H9 (cell line): Measurements from ENCODE around the gene GLT1D1. TPM values are rescaled to one million over a fixed set of nuclear protein-coding genes. Genes with fewer than 3 reads are reported as not detected.

ENCODE experiments used
- DNase-seq: peaks from one replicate; pipeline ENCODE4 v3.0.0-alpha.2; 2017
- H2AFZ ChIP-seq: one replicate; pipeline ENCODE4 v1.6.1; 2013; ENCODE audit warnings: mild to moderate bottlenecking, low read length, control low read depth, moderate library complexity
- H2AK5ac ChIP-seq: 2 replicates; pipeline ENCODE4 v1.6.1; 2013; ENCODE audit warnings: low read length, control low read depth, mixed read lengths; ENCODE audit not compliant: insufficient read length
- H2BK120ac ChIP-seq: one replicate; pipeline ENCODE4 v1.6.1; 2013; ENCODE audit warnings: low read depth, mild to moderate bottlenecking, low read length, control low read depth, inconsistent platforms; ENCODE audit not compliant: poor library complexity, severe bottlenecking
- H2BK12ac ChIP-seq: 2 replicates; pipeline ENCODE4 v1.6.1; 2013; ENCODE audit warnings: low read length, control low read depth, mixed read lengths, low read depth; ENCODE audit not compliant: insufficient read length
- H2BK15ac ChIP-seq: 2 replicates; pipeline ENCODE4 v1.6.1; 2013; ENCODE audit warnings: low read depth, low read length, control low read depth
- H2BK20ac ChIP-seq: one replicate; pipeline ENCODE4 v1.6.1; 2013; ENCODE audit warnings: low read depth, mild to moderate bottlenecking, low read length, control low read depth, inconsistent platforms; ENCODE audit not compliant: poor library complexity, severe bottlenecking
- H2BK5ac ChIP-seq: 2 replicates; pipeline ENCODE4 v1.6.1; 2013; ENCODE audit warnings: low read length, control low read depth, mixed read lengths; ENCODE audit not compliant: insufficient read length
- H3K14ac ChIP-seq: 2 replicates; pipeline ENCODE4 v1.6.1; 2013; ENCODE audit warnings: low read length, control low read depth; ENCODE audit not compliant: insufficient read depth
- H3K18ac ChIP-seq: 2 replicates; pipeline ENCODE4 v1.6.1; 2013; ENCODE audit warnings: low read depth, mild to moderate bottlenecking, mixed read lengths, low read length, control low read depth; ENCODE audit not compliant: insufficient read length
- H3K23ac ChIP-seq: 2 replicates; pipeline ENCODE4 v1.6.1; 2013; ENCODE audit warnings: low read length, control low read depth, mixed read lengths, low read depth; ENCODE audit not compliant: insufficient read length
- H3K23me2 ChIP-seq: 2 replicates; pipeline ENCODE4 v1.6.1; 2013; ENCODE audit warnings: low read depth, mild to moderate bottlenecking, mixed read lengths, low read length, control low read depth; ENCODE audit not compliant: insufficient read length, poor library complexity, severe bottlenecking
- H3K27ac ChIP-seq: 2 replicates; pipeline ENCODE4 v1.5.1; 2013; ENCODE audit warnings: low read length, control low read depth, mixed read lengths, low read depth; ENCODE audit not compliant: insufficient read length
- H3K27me3 ChIP-seq: 2 replicates; pipeline ENCODE4 v1.6.1; 2013; ENCODE audit warnings: low read length, control low read depth, inconsistent platforms; ENCODE audit not compliant: insufficient read depth
- H3K4ac ChIP-seq: 2 replicates; pipeline ENCODE4 v1.6.1; 2013; ENCODE audit warnings: low read depth, mild to moderate bottlenecking, control low read depth, inconsistent platforms, low read length, moderate library complexity
- H3K4me1 ChIP-seq: 2 replicates; pipeline ENCODE4 v1.6.1; 2013; ENCODE audit warnings: low read length, control low read depth, inconsistent platforms; ENCODE audit not compliant: insufficient read depth
- H3K4me2 ChIP-seq: 2 replicates; pipeline ENCODE4 v1.6.1; 2013; ENCODE audit warnings: low read length, control low read depth, mixed read lengths; ENCODE audit not compliant: insufficient read length, insufficient read depth
- H3K56ac ChIP-seq: 2 replicates; pipeline ENCODE4 v1.6.1; 2013; ENCODE audit warnings: low read depth, mild to moderate bottlenecking, mixed read lengths, low read length, control low read depth; ENCODE audit not compliant: insufficient read length
- H3K79me1 ChIP-seq: 2 replicates; pipeline ENCODE4 v1.6.1; 2013; ENCODE audit warnings: low read depth, mild to moderate bottlenecking, moderate library complexity, low read length, control low read depth, inconsistent platforms; ENCODE audit not compliant: insufficient read depth, poor library complexity, severe bottlenecking
- H3K79me2 ChIP-seq: 2 replicates; pipeline ENCODE4 v1.6.1; 2013; ENCODE audit warnings: low read length, control low read depth, inconsistent platforms; ENCODE audit not compliant: insufficient read depth
- H3K9ac ChIP-seq: 2 replicates; pipeline ENCODE4 v1.6.1; 2013; ENCODE audit warnings: low read length, control low read depth, mixed read lengths; ENCODE audit not compliant: insufficient read length; ENCODE audit errors: extremely low read depth
- H3K9me3 ChIP-seq: one replicate; pipeline ENCODE4 v1.6.1; 2013; ENCODE audit warnings: low read depth, low read length, inconsistent platforms; ENCODE audit not compliant: control insufficient read depth
- H3T11ph ChIP-seq: one replicate; pipeline ENCODE4 v1.6.1; 2013; ENCODE audit warnings: mild to moderate bottlenecking, low read length, control low read depth, inconsistent platforms
- H4K20me1 ChIP-seq: one replicate; pipeline ENCODE4 v1.6.1; 2013; ENCODE audit not compliant: control insufficient read depth, insufficient read length, insufficient read depth
- H4K5ac ChIP-seq: 2 replicates; pipeline ENCODE4 v1.6.1; 2013; ENCODE audit warnings: low read depth, mild to moderate bottlenecking, mixed read lengths, low read length, control low read depth; ENCODE audit not compliant: insufficient read length
- H4K8ac ChIP-seq: replicated peaks from 2 replicates; pipeline ENCODE4 v1.6.1; 2013; ENCODE audit warnings: low read length, control low read depth, mixed read lengths, low read depth; ENCODE audit not compliant: insufficient read length
- H4K91ac ChIP-seq: 2 replicates; pipeline ENCODE4 v1.6.1; 2013; ENCODE audit warnings: low read depth, mild to moderate bottlenecking, moderate library complexity, mixed read lengths, low read length, control low read depth; ENCODE audit not compliant: insufficient read length
- H3K27ac Mint-ChIP-seq, 3 experiments: 2 replicates in 2 of 3; 3 replicates in 1 of 3; pipeline ENCODE4 v1.8.0; 2020 to 2021; ENCODE audit warnings: mixed read lengths in 3 of 3, mild to moderate bottlenecking in 1 of 3, moderate library complexity in 1 of 3
- H3K27me3 Mint-ChIP-seq: 2 replicates; pipeline ENCODE4 v1.8.0; 2021; ENCODE audit warnings: low read depth, mild to moderate bottlenecking, moderate library complexity, mixed read lengths
- H3K36me3 Mint-ChIP-seq, 3 experiments: 2 replicates in 2 of 3; 3 replicates in 1 of 3; pipeline ENCODE4 v1.8.0; 2020 to 2021; ENCODE audit warnings: low read depth in 3 of 3, mixed read lengths in 3 of 3; ENCODE audit not compliant: insufficient read depth in 1 of 3
- H3K4me1 Mint-ChIP-seq, 2 experiments: 2 replicates each; pipeline ENCODE4 v1.8.0; 2020; ENCODE audit warnings: mixed read lengths in 2 of 2
- H3K4me3 Mint-ChIP-seq, 2 experiments: 2 replicates in 1 of 2; 3 replicates in 1 of 2; pipeline ENCODE4 v1.8.0; 2020 to 2021; ENCODE audit warnings: mild to moderate bottlenecking in 2 of 2, mixed read lengths in 2 of 2, moderate library complexity in 1 of 2
- H3K9me3 Mint-ChIP-seq, 2 experiments: 2 replicates in 1 of 2; 3 replicates in 1 of 2; pipeline ENCODE4 v1.8.0; 2020; ENCODE audit warnings: mild to moderate bottlenecking in 2 of 2, mixed read lengths in 2 of 2, moderate library complexity in 1 of 2
- WGBS: extraction: QIAGEN DNeasy Blood & Tissue Kit; methylation state at CpG from one replicate; pipeline ENCODE4 v1.1.7; 2013; ENCODE audit warnings: missing lambda C conversion rate, low lambda C conversion rate, mixed read lengths; ENCODE audit not compliant: insufficient read length; ENCODE audit errors: extremely low coverage; 5-methylcytosine and 5-hydroxymethylcytosine counted together
- total RNA-seq: library from RNA; stranded (reverse); gene quantifications from 2 replicates; pipeline ENCODE4 v1.2.1, GENCODE V29; 2021
- TF ChIP-seq, protein P1 (sequence below): fragments of 200-600 bp; sonication (generic); conservative IDR thresholded peaks from 3 replicates; pipeline ENCODE4 v1.8.0; 2021; ENCODE audit warnings: antibody characterized with exemption, mild to moderate bottlenecking

GLT1D1 gene
- total RNA-seq, 1 experiment from 2014 or later = 7.0 TPM

DNA sequence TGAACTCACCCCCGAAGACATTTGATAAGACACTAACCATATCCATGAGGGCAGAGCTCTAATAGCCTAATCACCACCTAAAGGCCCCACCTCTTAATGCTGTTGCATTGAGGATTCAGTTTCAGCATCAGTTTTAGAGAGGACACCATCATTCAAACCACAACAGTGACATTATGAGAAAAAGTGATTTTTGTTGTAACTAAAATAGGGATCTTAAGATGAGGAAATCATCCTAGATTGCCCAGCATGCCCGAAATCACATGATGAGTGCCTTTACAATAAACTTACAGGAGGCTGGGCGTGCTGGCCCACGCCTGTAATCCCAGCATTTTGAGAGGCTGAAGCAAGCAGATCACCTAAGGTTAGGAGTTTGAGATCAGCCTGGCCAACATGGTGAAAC, 9.7 kb upstream of the GLT1D1 start:
- no peak overlapping the region for H4K91ac ChIP-seq
- H4K20me1 ChIP-seq = no peaks in the 10 kb centered on the region
- DNase-seq = no peak
- Mint-ChIP-seq H3K4me3 (no peak overlapping the region), H3K27me3 (peaks cover 21% of the 10 kb centered on the region), H3K27ac (no peak overlapping the region), H3K4me1 (peaks cover 8% of the 10 kb centered on the region in 2 experiments; a peak in 3 of 4 replicates), H3K9me3 (peaks cover 3 to 6% of the 10 kb centered on the region in 2 experiments; a peak in 3 of 5 replicates), H3K36me3 (peaks cover 0 to 4% (median 2%) of the 10 kb centered on the region in 3 experiments; a peak in 2 of 7 replicates)
- no peak overlapping the region for H3T11ph ChIP-seq
- no peaks in the 10 kb centered on the region for H3K79me2 ChIP-seq
- TF ChIP-seq, protein P1, sequence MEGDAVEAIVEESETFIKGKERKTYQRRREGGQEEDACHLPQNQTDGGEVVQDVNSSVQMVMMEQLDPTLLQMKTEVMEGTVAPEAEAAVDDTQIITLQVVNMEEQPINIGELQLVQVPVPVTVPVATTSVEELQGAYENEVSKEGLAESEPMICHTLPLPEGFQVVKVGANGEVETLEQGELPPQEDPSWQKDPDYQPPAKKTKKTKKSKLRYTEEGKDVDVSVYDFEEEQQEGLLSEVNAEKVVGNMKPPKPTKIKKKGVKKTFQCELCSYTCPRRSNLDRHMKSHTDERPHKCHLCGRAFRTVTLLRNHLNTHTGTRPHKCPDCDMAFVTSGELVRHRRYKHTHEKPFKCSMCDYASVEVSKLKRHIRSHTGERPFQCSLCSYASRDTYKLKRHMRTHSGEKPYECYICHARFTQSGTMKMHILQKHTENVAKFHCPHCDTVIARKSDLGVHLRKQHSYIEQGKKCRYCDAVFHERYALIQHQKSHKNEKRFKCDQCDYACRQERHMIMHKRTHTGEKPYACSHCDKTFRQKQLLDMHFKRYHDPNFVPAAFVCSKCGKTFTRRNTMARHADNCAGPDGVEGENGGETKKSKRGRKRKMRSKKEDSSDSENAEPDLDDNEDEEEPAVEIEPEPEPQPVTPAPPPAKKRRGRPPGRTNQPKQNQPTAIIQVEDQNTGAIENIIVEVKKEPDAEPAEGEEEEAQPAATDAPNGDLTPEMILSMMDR = no peak
- H3K23me2 ChIP-seq = no peaks in the 10 kb centered on the region
- no peak overlapping the region for H3K14ac ChIP-seq
- H2BK15ac ChIP-seq = no peak overlapping the region
- no peak overlapping the region for H2AFZ ChIP-seq
- H2BK20ac ChIP-seq = no peak overlapping the region
- no peaks in the 10 kb centered on the region for H3K9me3 ChIP-seq
- no peak overlapping the region for H3K18ac ChIP-seq
- H3K27ac ChIP-seq = no peak overlapping the region
- H2BK12ac ChIP-seq = no peak overlapping the region
- no peak overlapping the region for H3K4ac ChIP-seq
- H4K8ac ChIP-seq = no peak overlapping the region
- H3K9ac ChIP-seq = no peak overlapping the region
- H3K79me1 ChIP-seq = no peaks in the 10 kb centered on the region
- no peaks in the 10 kb centered on the region for H3K4me1 ChIP-seq
- H4K5ac ChIP-seq = no peak overlapping the region
- H3K4me2 ChIP-seq = no peak overlapping the region
- no peak overlapping the region for H2BK120ac ChIP-seq
- H3K56ac ChIP-seq = no peak overlapping the region
- no CpG with 5 or more reads among the region's 4 CpGs for WGBS
- no peak overlapping the region for H2BK5ac ChIP-seq
- H3K23ac ChIP-seq = no peak overlapping the region
- no peak overlapping the region for H2AK5ac ChIP-seq
- H3K27me3 ChIP-seq = no peaks in the 10 kb centered on the region
